ENCODE data around the gene MEG3.

GRCh38 chr14:100786131-100786530, 39.8 kb upstream of the MEG3 start:
- TF ChIP-seq CTCF (IDR thresholded peaks at IDR 0.05) (no peak), POLR2AphosphoS5 (IDR thresholded peaks at IDR 0.05; ENCODE audit: low read depth, low read length) (no peak), SIN3A (IDR thresholded peaks at IDR 0.05; ENCODE audit: borderline replicate concordance, insufficient read depth, low read depth, low read length) (no peak)

Measured in Panc1 (cell line).